ENCODE data around the gene MUL1.

MUL1 gene

GRCh38 chr1:20484519-20485462 lies 23.2 kb downstream of the MUL1 start:
- no peak for DNase-seq

DNA sequence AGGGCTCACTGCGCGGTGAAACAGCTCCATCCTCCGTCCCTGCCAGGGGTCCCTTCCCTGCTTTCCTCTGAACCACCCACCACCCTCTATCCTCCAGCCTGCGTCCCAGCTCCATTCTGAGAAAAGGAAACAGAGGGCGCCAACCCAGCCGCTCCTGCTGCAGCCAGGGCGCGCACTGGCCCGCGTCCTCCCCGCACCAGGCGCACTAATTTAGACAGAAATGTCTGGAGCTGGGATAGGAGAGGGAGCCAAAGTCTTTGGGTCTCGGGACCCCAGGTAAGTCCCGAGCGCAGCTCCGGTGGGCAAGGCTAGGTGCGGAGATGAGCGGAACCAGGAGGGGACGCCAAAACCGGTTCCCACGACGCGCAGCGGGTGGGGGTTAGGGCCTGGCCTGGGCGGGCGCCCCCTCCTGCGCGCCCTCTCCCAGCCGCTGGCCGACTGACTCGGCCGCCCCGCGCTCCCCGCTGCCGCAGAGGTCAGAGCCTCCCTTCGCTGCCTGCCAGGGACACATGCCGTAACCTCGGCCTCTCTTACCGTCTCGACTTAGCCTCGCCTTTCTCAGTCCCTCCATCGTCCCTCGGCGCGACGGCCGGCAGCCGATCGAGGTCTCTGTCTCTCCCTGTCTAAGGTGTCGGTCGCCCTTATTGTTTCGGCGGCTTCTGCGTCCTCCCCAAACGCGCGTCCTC lies 24.0 kb downstream of the MUL1 start:
- no peak for DNase-seq

GRCh38 chr1:20483098-20483832 lies 24.7 kb downstream of the MUL1 start:
- DNase-seq: no peak

GRCh38 chr1:20481643-20482498 lies 26.1 kb downstream of the MUL1 start:
- no peak for DNase-seq

DNA sequence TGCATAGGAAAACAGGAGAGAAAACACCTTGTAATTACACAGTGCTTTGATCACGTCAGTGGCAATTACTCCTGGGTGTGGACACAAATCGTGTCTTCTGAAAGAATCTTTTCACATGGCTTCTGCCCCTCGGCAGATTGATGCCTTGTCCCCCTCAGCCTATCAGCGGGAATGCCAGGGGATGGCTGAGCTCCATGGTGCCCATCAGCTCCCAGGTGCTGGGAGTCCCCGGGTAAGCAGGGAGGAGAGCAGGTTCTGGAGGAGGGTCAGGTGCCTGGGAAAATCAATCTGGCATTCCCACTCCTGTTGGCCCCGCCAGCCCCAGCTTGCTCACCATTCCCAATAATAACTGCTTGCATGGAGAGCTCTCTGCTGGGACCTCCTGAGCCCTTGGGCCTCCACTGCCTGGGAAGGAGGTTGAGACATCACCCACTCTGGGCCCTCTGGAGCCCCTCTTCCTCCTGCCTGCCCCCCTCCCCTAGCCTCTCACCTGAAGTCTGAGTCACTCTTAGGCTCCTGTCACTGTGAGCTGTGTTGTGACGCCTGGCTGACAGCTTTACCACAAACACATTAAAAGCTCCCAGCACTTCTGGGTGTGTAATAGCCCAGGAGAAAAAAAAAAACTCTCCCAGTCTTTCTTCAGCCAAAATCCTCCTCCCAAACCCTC lies 26.9 kb downstream of the MUL1 start:
- no peak for DNase-seq

GRCh38 chr1:20480243-20480944 lies 27.6 kb downstream of the MUL1 start:
- no peak for DNase-seq

DNA sequence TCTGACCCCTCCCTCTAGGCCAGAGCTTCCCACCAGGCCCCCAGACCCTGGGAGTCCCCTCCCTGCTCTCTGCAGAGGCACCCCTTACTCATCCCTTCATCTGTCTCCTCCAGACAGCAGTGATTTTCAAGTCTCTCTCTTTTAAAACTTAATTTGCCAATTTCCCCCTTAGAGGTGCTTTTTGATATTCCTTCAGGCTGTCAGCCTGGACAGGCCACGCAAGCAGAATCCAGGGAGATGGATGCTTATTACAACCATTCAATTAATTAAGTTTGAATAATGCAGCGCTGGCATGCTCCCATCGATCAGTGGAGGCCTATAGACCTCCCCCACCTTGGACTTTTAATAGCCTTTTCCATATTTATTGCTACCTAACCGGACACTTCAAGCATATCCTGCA lies 28.1 kb downstream of the MUL1 start:
- no peak for DNase-seq

DNA sequence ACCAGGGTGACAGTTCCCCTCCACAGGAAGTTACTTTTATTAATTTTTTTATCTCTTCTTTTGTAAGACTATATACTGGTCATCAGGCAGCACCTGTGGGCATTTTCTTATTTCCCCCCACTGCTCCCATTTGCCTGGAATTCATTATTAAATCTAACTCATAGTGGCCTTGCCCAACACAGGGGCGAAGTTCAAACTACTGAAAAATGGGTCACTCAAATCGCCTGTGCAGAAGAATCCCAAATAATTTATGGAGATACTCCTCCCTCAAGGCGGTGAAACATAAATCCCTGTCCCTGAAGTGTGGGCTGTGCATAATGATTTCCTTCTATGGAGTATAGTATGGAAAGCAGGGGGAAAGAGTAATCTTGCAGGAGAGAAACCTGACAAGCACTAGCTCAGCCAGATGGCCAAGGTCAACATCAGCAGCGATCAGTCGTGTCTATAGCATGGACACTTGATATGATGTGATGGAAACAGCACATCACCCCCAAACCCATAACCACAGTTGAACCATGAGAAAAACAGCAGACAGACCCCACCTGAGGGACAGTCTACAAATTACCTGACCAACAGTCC lies 29.8 kb downstream of the MUL1 start:
- DNase-seq: no peak

- no peak for DNase-seq
Observed at GRCh38 chr1:20477348-20478056, 30.4 kb downstream of the MUL1 start.

GRCh38 chr1:20476265-20477038 lies 31.5 kb downstream of the MUL1 start:
- DNase-seq: no peak

- no peak for DNase-seq
Observed at GRCh38 chr1:20474996-20475395, 33.0 kb downstream of the MUL1 start.

GRCh38 chr1:20474333-20474975 lies 33.5 kb downstream of the MUL1 start:
- no peak for DNase-seq

DNA sequence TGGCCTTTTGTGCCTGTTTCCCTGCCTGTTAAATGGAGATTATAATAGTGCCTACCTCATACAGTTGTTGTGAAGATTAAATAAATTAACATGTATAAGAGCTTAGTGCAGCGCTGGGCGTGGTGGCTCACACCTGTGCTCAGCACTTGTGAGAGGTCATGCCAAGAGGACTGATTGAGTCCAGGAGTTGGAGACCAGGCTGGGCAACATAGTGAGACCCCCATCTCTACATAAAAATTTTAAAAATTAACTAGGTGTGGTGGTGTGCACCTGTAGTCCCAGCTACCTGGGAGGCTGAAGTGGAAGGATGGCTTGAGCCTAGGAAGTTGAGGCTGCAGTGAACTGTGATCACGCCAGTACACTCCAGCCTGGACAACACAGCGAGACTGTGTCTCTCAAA lies 34.1 kb downstream of the MUL1 start:
- DNase-seq: no peak

GRCh38 chr1:20472860-20473711 lies 34.9 kb downstream of the MUL1 start:
- peak; percentile 26 for DNase-seq

DNA sequence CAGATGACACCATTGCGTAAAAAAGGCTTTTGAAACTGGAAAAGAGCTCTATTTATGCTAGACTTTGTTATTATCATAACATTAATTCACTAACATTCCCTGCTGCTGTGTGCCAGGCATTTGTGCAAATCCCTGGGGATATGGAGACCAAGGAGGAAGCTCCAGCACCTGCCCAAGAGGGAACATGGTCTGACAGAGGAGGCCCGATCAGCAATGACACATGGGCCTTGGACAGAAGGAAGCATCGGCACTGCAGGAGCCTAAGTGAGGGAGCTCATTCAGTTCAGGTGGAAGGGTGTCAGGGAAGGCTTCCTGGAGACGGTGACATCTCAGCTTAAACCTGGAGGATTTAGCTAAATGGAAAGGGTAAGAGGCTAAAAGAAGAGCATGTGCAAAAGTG lies 35.8 kb downstream of the MUL1 start:
- no peak for DNase-seq

DNA sequence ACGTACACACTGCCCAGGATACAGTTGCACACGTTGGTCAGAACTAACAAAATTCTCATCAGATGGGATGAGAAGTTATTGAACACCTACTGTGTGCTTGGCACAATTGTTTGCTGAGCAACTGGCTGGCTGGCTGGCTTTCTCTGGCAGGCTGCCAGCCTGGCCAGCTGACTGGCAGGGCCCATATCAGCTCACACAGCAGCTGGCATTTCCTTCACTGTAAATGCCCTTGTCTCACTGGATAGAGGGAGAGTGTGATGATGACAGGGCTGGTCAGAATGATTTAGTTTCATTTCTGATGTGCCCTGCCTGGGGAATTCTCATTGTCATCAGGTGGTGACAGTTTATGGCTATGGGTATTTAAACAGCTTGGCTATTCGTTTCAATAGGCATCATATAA lies 37.8 kb downstream of the MUL1 start:
- DNase-seq: no peak

GRCh38 chr1:20469406-20470076 lies 38.4 kb downstream of the MUL1 start:
- no peak for DNase-seq
